ENCODE results near the gene ATXN7L1. TPM values are rescaled to one million over a fixed set of nuclear protein-coding genes. Genes with fewer than 3 reads are reported as not detected.

The ATXN7L1 gene
- total RNA-seq, 1 experiment from 2014 or later: 29.9 TPM

- H3K9me3 ChIP-seq (ENCODE audit: low read depth, low read length, poor library complexity, severe bottlenecking): no peaks in the 10 kb centered on the region
- peaks cover 1% of the 10 kb centered on the region for H3K4me1 ChIP-seq (ENCODE audit: insufficient read depth, low read length, poor library complexity, severe bottlenecking)
- TF ChIP-seq EZH2 (IDR thresholded peaks at IDR 0.05; ENCODE audit: borderline replicate concordance, low read depth, low read length, poor library complexity, severe bottlenecking): no peak
- TF ChIP-seq, protein P1, sequence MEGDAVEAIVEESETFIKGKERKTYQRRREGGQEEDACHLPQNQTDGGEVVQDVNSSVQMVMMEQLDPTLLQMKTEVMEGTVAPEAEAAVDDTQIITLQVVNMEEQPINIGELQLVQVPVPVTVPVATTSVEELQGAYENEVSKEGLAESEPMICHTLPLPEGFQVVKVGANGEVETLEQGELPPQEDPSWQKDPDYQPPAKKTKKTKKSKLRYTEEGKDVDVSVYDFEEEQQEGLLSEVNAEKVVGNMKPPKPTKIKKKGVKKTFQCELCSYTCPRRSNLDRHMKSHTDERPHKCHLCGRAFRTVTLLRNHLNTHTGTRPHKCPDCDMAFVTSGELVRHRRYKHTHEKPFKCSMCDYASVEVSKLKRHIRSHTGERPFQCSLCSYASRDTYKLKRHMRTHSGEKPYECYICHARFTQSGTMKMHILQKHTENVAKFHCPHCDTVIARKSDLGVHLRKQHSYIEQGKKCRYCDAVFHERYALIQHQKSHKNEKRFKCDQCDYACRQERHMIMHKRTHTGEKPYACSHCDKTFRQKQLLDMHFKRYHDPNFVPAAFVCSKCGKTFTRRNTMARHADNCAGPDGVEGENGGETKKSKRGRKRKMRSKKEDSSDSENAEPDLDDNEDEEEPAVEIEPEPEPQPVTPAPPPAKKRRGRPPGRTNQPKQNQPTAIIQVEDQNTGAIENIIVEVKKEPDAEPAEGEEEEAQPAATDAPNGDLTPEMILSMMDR (conservative IDR thresholded peaks at IDR 0.05; ENCODE audit: low read depth, low read length): no peak
- no peak overlapping the region for H3K4me3 ChIP-seq (ENCODE audit: low read depth, low read length, poor library complexity, severe bottlenecking)
- no peaks in the 10 kb centered on the region for H3K36me3 ChIP-seq (ENCODE audit: insufficient read depth, low read length, poor library complexity, severe bottlenecking)
- ChIA-PET CTCF (no interaction called here), POLR2A (ENCODE audit: low non-redundant PET) (no interaction called here)
- H3K27me3 ChIP-seq (replicated peaks; ENCODE audit: insufficient read depth, low read depth, low read length, poor library complexity): no peaks in the 10 kb centered on the region
- intact Hi-C loops (cut with micrococcal nuclease; ENCODE audit: unreplicated experiment): no loop called here
- no TSS peak for BruUV-seq (replicated peaks)
- DNase-seq (ENCODE audit: low spot score): peak; percentile 25
- H3K27ac ChIP-seq (ENCODE audit: low read depth, low read length, poor library complexity, severe bottlenecking): no peak overlapping the region
These were observed 67.5 kb downstream of the ATXN7L1 start for GRCh38 chr7:105808703-105809590.

- no TSS peak for BruUV-seq (replicated peaks)
- CTCF ChIA-PET: no interaction called here
These were observed 68.2 kb downstream of the ATXN7L1 start for GRCh38 chr7:105808209-105808608.

DNA sequence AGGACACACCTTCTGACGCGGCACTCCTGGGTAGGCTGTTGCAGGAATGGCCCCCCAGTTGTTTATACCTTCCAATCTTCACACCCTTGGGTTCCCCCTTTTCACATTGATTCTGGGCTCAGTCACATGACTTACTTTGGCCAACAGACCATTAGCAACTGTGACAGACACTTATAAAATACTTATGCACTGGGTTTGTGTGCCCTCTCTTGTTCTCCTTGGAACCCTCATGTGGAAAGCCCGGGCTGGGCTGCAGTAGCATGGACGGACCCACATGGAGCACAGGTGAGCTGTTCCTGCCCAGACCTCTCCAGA is 69.0 kb downstream of the ATXN7L1 start:
- H3K9me3 ChIP-seq (ENCODE audit: low read depth, low read length, poor library complexity, severe bottlenecking): no peaks in the 10 kb centered on the region
- TF ChIP-seq, protein P1 (conservative IDR thresholded peaks at IDR 0.05; ENCODE audit: low read depth, low read length): no peak
- no peak for TF ChIP-seq EZH2 (IDR thresholded peaks at IDR 0.05; ENCODE audit: borderline replicate concordance, low read depth, low read length, poor library complexity, severe bottlenecking)
- ChIA-PET CTCF (no interaction called here), POLR2A (ENCODE audit: low non-redundant PET) (no interaction called here)
- BruUV-seq (replicated peaks): no TSS peak
- H3K27ac ChIP-seq (ENCODE audit: low read depth, low read length, poor library complexity, severe bottlenecking): no peak overlapping the region
- H3K27me3 ChIP-seq (replicated peaks; ENCODE audit: insufficient read depth, low read depth, low read length, poor library complexity): no peaks in the 10 kb centered on the region
- H3K36me3 ChIP-seq (ENCODE audit: insufficient read depth, low read length, poor library complexity, severe bottlenecking): no peaks in the 10 kb centered on the region
- no peak overlapping the region for H3K4me3 ChIP-seq (ENCODE audit: low read depth, low read length, poor library complexity, severe bottlenecking)
- intact Hi-C loops (cut with micrococcal nuclease; ENCODE audit: unreplicated experiment): no loop called here
- no peak for DNase-seq (ENCODE audit: low spot score)
- no peaks in the 10 kb centered on the region for H3K4me1 ChIP-seq (ENCODE audit: insufficient read depth, low read length, poor library complexity, severe bottlenecking)

More at GRCh38 chr7:105808209-105808608, 68.2 kb downstream of the ATXN7L1 start:
- TF ChIP-seq EZH2 (IDR thresholded peaks at IDR 0.05; ENCODE audit: borderline replicate concordance, low read depth, low read length, poor library complexity, severe bottlenecking): no peak
- TF ChIP-seq, protein P1 (conservative IDR thresholded peaks at IDR 0.05; ENCODE audit: low read depth, low read length): no peak
- no peaks in the 10 kb centered on the region for H3K9me3 ChIP-seq (ENCODE audit: low read depth, low read length, poor library complexity, severe bottlenecking)
- no peak overlapping the region for H3K4me3 ChIP-seq (ENCODE audit: low read depth, low read length, poor library complexity, severe bottlenecking)
- POLR2A ChIA-PET (ENCODE audit: low non-redundant PET): no interaction called here
- H3K4me1 ChIP-seq (ENCODE audit: insufficient read depth, low read length, poor library complexity, severe bottlenecking): no peaks in the 10 kb centered on the region
- intact Hi-C loops (cut with micrococcal nuclease; ENCODE audit: unreplicated experiment): no loop called here
- no peaks in the 10 kb centered on the region for H3K27me3 ChIP-seq (replicated peaks; ENCODE audit: insufficient read depth, low read depth, low read length, poor library complexity)
- no peak for DNase-seq (ENCODE audit: low spot score)
- no peaks in the 10 kb centered on the region for H3K36me3 ChIP-seq (ENCODE audit: insufficient read depth, low read length, poor library complexity, severe bottlenecking)
- H3K27ac ChIP-seq (ENCODE audit: low read depth, low read length, poor library complexity, severe bottlenecking): no peak overlapping the region
